GM19467 (cell line): Measurements from ENCODE around the gene ZNF681.
"Not testable (repeated sequence)": the region's sequence is repeated elsewhere in the genome, so short reads cannot be mapped to it uniquely, and the experiment has no call there.

Source experiments
- ATAC-seq: cut with Tn5 transposase; IDR thresholded peaks from one replicate; pipeline ENCODE4 v1.9.1; 2021; ENCODE audit warnings: mild to moderate bottlenecking, moderate library complexity; ENCODE audit not compliant: unreplicated experiment

ZNF681 gene

GRCh38 chr19:23774524-23774971 is 15.9 kb upstream of the ZNF681 start:
- no peak for ATAC-seq

GRCh38 chr19:23774106-23774505 is 15.4 kb upstream of the ZNF681 start:
- ATAC-seq, result no peak

- ATAC-seq, result no peak
Measured at GRCh38 chr19:23772675-23773063, 14.0 kb upstream of the ZNF681 start.

- no peak for ATAC-seq
Measured at GRCh38 chr19:23771761-23772674, 13.3 kb upstream of the ZNF681 start.

GRCh38 chr19:23771316-23771715 is 12.6 kb upstream of the ZNF681 start:
- ATAC-seq, result no peak

GRCh38 chr19:23770672-23771250 is 12.1 kb upstream of the ZNF681 start:
- ATAC-seq, result no peak

- ATAC-seq, result no peak
Measured at GRCh38 chr19:23769691-23770468, 11.2 kb upstream of the ZNF681 start.

- ATAC-seq, result no peak
Measured at GRCh38 chr19:23766951-23767350, 8.3 kb upstream of the ZNF681 start.

- ATAC-seq, result no peak
Measured at GRCh38 chr19:23764781-23765180, 6.1 kb upstream of the ZNF681 start.

- peak; percentile 65 for ATAC-seq
Measured at GRCh38 chr19:23762884-23763711, 4.4 kb upstream of the ZNF681 start.

GRCh38 chr19:23762548-23762883 is 3.8 kb upstream of the ZNF681 start:
- no peak for ATAC-seq

- not testable (repeated sequence) for ATAC-seq
Measured at GRCh38 chr19:23760326-23760725, 1.6 kb upstream of the ZNF681 start.

GRCh38 chr19:23743633-23744232 is 15.0 kb downstream of the ZNF681 start:
- not testable (repeated sequence) for ATAC-seq

GRCh38 chr19:23730729-23731465 is 27.8 kb downstream of the ZNF681 start:
- ATAC-seq, result not testable (repeated sequence)

GRCh38 chr19:23724161-23724560 is 34.5 kb downstream of the ZNF681 start:
- ATAC-seq, result not testable (repeated sequence)

GRCh38 chr19:23718802-23719201 is 39.9 kb downstream of the ZNF681 start:
- no peak for ATAC-seq

- ATAC-seq, result no peak
Measured at GRCh38 chr19:23716792-23717191, 41.9 kb downstream of the ZNF681 start.

- no peak for ATAC-seq
Measured at GRCh38 chr19:23709347-23709746, 49.3 kb downstream of the ZNF681 start.

- no peak for ATAC-seq
Measured at GRCh38 chr19:23706657-23707056, 52.0 kb downstream of the ZNF681 start.

GRCh38 chr19:23699521-23699860 is 59.2 kb downstream of the ZNF681 start:
- ATAC-seq, result no peak
